Amniotic stem cell (primary cell): ENCODE measurements around the gene SLK.

Experiments used
- DNase-seq: peaks from one replicate; lab custom pipeline; 2025; lab: John Stamatoyannopoulos, UW

The SLK gene

DNA sequence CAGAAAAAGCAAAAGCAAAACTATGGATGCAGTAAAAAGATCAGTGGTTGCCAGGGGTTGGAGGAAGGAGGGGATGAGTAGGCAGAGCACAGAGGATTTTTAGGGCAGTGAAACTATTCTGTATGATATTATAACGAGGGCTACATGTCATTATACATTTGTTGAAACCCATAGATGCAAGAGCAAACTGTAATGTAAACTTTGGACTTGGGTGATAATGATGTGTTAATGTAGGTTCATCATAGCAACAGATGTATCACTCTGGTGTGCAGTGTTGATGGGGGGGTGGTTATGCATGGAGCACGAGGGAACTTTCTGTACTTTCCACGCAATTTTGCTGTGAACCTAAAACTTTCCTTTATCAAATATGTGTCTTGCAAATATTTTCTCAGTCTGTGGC lies 23.2 kb downstream of the SLK start:
- DNase-seq = no peak

DNA sequence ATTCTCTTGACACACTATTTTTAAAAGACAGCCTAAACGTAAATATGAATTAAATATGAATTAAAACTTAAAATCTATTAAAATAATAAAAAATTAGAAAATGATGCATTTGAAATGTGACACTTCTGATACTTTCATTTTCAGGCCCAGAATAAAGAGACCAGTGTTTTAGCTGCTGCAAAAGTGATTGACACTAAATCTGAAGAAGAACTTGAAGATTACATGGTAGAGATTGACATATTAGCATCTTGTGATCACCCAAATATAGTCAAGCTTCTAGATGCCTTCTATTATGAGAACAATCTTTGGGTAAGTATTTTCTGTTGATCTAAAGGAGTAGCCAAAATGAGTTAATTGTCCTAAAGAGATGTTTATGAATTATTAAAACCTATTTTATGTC lies 23.6 kb downstream of the SLK start:
- no peak for DNase-seq

DNA sequence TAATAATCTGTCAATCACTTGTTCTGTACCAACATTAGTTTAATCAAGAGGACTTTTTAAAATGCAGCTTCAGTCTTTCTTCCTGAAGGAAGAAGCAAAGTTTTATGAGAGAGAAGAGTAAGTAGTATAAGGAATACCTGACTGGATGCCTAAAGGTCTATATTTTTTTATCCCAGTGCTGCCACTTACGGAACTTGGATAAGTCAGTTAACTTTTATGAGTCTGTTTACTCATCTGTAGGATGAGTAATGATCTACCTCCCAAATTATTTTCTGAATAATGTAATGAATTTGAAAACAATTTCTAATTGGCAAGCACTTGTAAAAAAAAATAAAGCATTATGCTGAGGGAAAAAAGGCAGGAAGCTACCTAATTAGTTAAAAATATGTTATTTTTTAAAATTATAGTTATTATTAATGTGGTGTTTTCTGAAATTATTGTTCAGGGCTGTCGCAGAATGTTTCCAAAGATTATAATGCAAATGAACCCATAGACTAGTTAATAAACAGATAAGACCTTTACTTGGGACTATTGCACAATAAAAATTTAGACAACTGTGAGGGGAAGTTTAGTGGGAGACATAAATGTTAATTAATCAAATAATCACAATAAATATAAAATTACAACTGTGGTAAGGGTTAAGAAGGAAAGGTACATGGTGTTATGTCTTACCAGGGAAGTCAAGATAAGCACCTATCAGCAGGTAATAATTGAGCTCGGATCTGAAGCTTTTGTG lies 24.6 kb downstream of the SLK start:
- DNase-seq = no peak

DNA sequence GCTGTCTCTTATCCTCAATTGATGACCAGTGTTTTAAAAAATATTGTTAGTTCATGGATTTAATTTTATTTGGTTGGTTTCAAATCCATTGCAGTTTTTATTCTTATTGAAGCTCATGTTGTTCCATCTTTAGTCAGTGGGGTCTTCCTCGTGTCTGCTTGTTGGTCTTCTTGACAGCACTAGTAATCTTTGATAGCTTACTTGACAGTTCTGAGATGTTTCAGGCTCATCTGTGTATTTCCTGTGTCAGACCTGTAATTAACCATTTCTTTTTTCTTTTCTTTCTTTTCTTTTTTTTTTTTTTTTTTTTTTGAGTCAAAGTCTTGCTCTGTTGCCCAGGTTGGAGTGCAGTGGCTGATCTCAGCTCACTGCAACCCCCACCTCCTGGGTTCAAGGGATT lies 28.2 kb downstream of the SLK start:
- DNase-seq = no peak

DNA sequence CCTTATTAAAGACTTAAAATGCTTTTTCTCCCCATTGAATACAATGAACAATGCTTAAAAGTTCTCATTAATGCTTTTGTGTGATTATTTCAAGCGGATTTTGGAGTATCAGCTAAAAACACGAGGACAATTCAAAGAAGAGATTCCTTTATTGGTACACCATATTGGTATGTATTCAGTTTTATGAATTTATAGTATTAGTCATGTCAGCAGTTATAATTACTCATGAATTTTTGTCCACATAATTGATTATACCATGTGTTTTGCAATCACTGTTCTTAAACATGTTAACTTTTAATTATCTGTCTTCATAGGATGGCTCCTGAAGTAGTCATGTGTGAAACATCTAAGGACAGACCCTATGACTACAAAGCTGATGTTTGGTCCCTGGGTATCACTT lies 31.9 kb downstream of the SLK start:
- no peak for DNase-seq

DNA sequence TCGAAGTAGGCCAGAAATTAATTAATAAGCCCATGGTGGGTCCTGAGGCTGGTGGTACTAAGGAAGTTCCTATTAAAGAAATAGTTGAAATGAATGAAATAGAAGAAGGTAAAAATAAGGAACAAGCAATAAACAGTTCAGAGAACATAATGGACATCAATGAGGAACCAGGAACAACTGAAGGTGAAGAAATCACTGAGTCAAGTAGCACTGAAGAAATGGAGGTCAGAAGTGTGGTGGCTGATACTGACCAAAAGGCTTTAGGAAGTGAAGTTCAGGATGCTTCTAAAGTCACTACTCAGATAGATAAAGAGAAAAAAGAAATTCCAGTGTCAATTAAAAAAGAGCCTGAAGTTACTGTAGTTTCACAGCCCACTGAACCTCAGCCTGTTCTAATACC lies 36.0 kb downstream of the SLK start:
- DNase-seq = no peak

DNA sequence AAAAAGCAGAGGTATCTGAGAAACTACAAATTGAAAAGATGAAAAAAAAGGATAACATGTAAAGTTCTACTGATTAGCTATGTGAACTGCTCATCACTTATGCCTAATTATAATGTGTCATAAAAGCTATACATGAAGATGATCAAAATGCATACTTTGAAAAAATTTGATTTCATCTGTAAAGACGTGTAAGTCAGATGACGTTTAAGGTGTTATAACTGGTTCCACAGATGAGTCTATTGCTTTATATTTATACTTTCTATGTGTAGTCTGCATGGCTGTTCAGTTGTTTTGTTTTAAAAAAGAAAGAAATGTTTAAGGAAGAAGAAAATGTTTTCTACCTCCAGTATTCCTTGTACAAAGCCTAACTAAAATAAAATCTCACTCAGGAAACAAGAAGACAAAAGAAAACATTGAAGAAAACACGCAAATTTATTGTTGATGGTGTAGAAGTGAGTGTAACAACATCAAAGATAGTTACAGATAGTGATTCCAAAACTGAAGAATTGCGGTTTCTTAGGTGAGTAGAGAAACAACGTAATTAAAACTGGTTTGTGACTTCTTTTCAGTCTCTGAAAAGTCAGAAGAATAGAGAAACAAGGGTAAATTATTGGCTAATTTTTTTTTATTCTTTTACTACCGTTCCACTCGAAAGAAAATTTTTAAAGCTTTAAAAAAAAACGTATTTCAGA lies 38.4 kb downstream of the SLK start:
- no peak for DNase-seq

DNA sequence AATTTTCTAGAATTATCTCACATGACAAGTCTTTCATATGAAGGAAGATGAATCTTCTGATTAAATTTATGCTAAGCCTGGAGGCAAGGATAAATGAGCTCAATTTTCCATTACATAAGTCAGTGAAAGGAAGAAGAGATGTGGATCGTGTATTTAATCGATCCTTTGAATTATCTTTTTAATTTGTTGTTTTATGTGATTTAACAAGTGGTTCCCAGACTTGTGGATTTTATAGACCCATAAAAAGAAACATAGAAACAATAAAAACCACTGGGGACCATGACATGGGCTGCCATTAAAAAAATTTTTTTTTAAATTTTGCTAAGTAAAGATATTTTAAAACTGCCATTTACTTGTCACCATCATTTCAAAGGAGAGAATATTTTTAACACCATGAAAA lies 45.0 kb downstream of the SLK start:
- no peak for DNase-seq

DNA sequence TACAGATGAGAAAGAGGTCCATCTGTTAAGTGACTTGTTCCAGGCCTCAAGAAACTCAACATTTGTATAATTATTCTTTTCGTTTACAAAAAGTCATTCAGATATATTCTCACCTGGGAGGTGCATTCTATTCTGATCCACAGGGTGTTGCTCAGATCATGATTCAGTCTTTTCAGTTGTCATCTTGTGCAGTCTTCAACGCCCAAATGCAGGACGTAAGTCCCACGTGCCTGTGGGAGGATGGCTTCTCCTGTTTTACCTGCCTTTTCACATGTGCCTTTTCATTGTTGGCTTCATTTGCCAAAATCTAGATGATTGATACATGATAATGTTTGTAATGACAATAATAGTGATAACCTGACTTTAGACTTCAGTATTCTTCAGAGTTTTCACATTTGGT lies 46.5 kb downstream of the SLK start:
- no peak for DNase-seq

DNA sequence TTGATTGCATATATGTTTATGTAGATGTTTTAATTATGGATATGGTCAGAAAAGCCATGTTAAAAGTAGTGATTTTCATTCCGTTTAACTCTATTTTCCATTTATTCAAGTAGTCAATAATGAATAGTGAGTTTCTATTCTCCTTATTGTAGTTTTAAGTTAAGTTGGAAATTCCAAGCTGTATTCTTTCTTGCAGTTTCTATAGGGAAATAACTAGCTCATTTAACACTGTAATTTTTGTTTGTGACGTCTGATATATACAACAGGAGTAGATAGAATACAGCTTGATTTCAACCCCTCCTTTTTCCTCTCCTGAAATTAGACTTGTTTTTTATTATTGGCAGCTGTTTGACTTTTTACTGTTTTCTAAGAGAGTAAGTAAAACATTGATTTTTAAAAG lies 47.2 kb downstream of the SLK start:
- DNase-seq = no peak

DNA sequence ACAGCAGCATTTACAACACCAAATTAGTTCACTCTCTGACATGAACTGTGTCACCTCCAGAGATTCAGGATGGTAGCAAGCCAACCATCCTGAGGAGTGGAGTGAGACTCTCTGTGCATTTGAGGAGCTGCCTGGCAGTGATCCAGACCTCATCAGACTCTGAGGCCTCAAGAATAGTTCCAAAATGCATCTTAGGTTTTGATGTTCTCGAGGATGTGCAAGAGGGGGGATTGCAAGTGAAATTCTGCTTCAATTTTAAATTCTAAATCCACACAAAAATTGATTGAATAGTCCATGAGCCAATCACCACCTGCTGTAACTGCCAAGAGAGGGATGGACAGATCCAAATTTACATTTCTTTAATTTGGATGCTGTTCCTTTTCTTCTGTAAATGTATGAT lies 49.7 kb downstream of the SLK start:
- DNase-seq = no peak

DNA sequence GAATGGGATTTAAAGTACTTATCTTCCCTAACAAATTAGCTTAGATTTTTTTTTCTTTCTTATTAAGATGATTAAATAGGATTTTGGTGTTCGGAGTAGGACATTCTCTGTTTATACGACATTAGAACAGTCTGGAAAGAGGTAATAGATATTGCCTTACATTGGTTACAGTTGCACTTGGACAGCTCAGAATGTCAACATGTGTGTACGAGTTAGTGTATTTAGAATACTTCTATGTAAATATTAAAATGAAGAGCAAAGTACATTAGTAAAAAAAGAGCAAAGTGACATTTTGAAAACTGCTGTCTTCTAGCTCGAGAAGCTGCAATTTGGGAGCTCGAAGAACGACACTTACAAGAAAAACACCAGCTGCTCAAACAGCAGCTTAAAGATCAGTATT lies 51.5 kb downstream of the SLK start:
- DNase-seq = no peak

DNA sequence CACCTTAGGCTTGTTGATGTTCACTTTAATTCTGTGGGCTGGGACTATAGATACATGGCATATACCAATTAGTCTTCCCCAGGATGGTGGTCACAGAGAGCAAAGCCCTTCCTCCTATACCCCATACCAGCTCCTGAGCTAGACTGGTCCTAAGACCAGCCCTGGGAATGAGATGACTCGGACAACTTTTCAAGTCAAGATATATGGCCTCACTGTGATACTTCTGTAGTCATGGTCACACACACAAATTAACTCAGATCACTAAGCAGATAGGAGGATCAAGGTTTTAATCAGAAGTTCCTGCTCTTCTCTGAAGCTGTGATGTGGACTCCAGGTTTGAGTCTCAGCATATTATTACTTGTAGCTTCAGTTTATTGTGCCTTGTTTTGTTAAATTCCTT lies 53.1 kb downstream of the SLK start:
- DNase-seq = no peak

DNA sequence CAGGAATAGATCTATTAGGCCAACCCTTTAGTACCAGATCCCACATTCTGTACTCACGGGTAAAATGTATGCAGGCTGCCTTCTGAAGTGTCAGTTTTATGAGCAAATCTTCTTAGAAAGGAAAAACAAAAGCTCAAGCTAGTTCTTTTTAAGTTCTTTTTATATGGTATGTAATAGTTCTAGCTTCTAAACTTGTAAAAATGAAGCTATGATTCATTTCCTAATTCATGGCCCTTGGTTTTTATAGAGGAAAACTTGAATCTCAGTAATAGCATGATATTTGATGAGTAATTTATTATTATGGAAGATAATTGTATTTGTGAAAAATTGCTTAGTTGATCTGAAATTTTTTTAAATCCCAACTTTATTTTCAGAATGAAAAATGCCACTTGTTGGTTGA lies 54.3 kb downstream of the SLK start:
- DNase-seq = no peak

DNA sequence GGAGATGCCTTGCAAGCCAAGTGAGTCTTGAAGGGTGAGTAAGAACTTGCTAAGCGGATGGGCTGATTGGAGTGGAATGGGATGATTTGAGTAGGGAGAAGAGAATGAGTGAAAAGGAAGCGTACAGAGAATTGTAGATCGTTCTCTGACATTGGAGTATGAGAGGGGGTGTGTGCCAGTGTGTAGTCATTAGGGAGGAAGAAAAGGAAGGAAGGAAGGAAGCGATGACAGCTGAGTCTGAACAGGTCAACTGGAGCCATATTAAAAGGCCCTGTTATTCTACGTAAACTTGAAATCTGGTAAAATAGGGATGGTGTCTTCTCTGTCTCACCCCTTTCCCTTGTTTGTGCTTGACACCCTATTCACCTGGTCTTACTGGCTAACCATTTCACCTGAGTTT lies 55.1 kb downstream of the SLK start:
- no peak for DNase-seq

DNA sequence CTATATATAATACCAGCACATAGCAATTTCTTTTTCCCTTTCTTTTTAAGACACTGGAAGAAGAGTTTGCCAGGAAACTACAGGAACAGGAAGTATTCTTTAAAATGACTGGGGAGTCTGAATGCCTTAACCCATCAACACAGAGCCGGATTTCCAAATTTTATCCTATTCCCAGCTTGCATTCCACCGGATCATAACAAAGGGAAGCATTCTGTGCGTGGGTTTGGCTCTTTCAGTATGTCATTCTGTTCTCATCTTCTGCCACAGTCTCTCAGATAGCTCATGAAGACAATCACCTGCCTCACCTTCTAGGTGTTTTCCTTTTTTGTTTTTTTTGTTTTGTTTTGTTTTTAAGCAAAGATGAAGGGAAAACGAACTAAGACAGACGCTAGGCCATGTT lies 58.6 kb downstream of the SLK start:
- DNase-seq = no peak

DNA sequence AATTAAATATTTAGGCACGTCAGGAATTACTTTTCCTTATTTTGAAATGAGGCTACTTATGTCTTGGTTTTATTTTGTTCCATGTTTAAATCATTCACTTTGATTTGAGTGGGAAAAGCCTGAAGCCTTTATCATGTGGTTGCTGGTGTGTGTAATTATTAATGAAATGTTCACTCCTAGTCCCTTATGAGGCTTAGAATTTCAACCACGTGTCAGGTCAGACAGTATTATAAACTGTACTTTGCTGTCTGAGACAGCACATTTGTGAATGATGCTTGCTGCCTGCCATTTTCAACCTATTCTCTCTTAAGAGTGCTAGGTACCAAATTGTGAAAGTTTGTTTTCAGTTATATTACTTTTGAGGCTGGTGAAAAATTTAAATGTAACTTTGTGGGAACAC lies 59.8 kb downstream of the SLK start:
- DNase-seq = no peak

DNA sequence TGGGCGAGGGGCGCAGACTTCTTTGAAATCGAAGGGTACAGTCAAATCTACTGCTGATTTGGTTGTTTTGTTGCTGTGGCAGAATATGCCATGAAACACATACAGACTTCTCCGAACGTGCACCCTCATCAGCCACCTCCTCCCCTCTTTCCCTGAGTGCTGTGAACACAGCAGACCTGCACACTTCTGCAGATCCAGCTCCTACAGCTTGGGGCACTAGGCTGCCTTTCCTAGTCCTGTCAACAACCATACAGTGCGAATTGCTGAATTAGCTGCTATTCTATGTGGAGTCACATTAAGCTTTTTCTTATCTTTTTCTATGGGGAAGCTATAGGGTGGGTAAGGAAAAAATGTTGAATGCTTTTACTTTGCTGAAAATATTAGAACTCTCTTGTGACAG lies 61.2 kb downstream of the SLK start:
- no peak for DNase-seq

DNA sequence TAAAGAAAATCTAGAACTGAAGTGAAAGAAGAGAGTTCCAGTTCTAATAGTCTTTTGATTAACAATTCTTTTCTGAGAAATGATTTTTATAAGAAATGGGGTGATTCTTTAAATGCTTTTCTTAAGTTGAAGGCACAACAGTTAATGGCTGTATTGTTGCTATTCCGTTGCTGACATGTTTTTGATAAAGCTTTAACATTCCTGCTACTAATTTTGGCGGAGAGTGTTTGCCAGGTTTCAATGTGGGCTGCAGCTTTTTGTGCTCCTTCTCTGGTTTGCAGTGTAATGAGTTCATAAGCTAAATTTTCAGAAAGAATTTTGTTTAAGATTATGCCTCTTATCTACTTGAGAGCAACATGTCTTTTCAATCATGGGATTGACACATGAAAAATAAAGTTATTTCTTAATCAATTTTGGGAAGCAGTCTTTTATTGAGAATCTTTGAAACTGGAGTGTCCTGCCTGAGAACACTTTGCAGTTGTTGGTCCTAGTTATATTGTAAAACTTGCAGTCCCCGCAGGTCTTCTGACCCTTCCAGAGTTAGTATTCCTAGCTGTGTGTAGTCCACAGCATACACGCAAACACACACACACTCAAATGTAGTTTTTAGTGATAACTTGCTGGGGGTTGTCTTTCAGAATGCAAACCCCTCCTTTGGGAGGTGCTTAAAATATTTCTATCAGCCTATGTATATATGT lies 62.0 kb downstream of the SLK start:
- no peak for DNase-seq

DNA sequence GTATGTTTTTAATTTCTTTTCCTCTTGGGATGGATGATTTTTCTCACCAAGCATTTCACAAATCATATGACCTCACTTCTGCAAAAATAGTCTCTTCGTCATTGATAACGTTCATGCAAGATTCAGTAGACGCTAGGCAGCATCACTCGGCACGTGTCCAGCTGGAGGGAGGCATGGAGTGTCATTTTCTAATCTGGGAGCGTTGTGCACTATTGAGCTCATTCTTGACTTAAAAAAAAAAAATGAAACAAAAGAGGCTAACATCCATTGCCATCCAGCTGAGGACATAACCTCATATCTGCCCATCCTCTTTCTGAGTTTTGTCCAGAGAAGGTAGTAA lies 62.6 kb downstream of the SLK start:
- DNase-seq = no peak

DNA sequence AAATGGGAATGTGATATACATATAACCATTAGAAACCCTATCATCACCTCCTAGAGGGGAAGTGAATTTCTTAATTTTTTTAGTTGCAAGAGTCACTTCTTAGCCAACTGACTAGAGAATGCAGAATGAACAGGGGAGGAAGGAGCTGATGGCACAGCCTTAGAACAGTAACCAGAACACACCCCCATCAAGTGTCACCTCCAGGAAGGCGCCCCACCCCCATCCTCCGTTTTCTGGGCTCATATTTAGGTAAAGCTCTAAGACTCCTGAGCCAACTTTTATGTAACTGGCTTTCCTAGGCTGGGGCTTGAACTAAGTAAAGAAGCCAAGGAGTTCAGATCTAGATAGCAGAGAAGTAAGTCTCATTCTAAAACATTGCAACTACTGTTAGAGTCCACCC lies 64.7 kb downstream of the SLK start:
- DNase-seq = no peak

DNA sequence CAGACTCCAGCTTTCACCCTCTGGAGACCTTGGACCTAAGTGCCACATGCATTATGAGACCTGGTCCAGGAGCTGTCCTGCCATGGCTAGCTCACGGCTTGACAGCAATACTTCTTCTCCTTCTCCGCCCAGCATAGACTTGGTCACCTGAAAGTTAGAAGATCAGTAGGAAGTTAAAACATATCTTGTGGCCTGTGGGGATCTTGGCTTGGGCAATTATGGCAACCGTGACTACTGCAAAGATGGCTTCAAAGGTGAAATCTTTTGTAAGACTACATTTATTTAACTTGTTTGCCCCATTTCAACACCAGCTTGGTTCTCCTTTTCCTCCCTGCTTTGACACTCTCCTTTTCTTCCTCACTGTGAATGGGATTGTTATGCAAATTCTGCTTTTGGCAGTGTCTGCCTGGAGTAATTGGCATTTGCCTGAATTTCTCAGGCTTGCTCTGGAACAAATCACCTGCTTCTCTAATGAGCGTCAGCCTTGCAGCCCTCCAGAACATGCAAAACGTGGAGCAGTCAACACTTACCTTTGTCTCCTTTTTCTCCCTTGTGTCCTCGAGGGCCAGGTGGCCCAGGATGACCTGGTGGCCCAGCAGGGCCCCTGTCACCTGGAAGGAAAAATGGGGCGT lies 65.3 kb downstream of the SLK start:
- no peak for DNase-seq

DNA sequence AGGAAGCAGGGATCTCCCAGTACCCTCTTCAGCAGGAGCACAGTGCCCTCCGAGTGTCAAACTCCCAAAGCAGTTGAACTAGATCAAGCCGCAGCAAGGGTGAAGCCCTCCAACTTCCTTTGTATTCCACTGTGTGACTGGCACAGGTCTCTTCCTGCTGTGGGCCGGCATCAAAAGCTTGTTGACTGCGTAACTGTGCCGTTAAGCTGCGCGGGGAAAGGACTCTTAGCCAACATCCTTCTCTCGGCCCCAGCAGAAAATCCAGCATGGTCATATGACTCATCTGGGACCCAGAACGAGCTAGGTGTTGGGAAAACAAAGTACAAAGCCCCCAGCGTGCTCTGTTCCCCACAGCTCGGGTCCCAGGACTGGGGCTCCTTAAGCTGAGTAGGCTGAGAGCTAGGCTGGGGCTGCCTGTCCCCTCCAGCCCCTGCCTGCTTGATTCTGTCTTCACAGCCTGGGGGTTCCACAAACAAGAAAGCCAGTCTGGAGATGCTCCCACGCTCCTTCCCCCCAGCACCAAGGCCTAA lies 66.5 kb downstream of the SLK start:
- DNase-seq = no peak
